ENCODE measurements around the gene CHST9.

CHST9 gene

GRCh38 chr18:27144672-27145071, 40.4 kb downstream of the CHST9 start:
- Histone ChIP-seq H3K36me3 (ENCODE audit: control insufficient read depth, low read length) (no peaks in the 10 kb centered on the region), H3K79me2 (ENCODE audit: control insufficient read depth, low read length) (no peaks in the 10 kb centered on the region), H3K27me3 (ENCODE audit: control insufficient read depth, low read length) (no peaks in the 10 kb centered on the region), H3K9me2 (replicated peaks; ENCODE audit: control insufficient read depth, low read length) (no peaks in the 10 kb centered on the region), H3K27ac (ENCODE audit: low read depth, low read length) (no peak overlapping the region), H3K9me3 (ENCODE audit: control insufficient read depth, insufficient read depth, low read length) (no peaks in the 10 kb centered on the region), H3K4me3 (ENCODE audit: low read length) (no peak overlapping the region), H3K4me1 (ENCODE audit: control insufficient read depth, low read length) (no peaks in the 10 kb centered on the region), H3K4me2 (ENCODE audit: low read length) (no peak overlapping the region), H4K20me1 (ENCODE audit: control insufficient read depth, insufficient read depth, low read depth, low read length) (no peaks in the 10 kb centered on the region), H3F3A (ENCODE audit: control insufficient read depth, insufficient read depth) (no peaks in the 10 kb centered on the region)
- TF ChIP-seq EZH2phosphoT487 (IDR thresholded peaks at IDR 0.05; ENCODE audit: borderline replicate concordance, low read length) (no peak), CTCF (IDR thresholded peaks at IDR 0.05; ENCODE audit: low read depth, low read length, poor library complexity, severe bottlenecking) (no peak)

DNA sequence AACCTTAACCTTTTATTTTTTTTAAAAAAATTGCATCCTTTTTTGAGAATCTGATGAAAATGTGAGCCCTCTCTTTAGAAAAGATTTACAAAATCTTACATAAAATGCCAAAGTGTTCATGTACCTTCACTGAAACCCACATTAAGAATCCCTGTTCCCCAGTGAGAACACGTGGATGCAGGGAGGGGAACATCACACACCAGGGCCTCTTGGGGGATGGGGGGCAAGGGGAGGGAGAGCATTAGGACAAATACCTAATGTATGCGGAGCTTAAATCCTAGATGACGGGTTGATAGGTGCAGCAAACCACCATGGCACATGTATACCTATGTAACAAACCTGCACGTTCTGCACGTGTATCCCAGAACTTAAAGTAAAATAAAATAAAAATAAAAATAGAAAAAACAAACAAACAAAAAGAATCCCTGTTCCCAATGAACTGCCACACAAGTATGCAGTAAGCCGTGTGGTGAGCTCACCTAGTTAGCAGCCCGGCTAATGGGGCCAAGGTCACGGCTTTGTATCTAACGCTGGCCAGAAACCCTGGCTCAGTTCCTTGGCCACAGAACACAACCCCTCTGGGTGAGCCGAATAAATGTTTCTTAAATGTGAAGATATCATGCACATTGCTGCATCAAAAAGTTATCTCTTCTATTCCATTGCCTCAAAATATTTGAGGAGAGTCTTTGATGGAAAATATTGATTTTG, 41.4 kb downstream of the CHST9 start:
- Histone ChIP-seq H3K27me3 (ENCODE audit: control insufficient read depth, low read length) (no peaks in the 10 kb centered on the region), H3K9me3 (ENCODE audit: control insufficient read depth, insufficient read depth, low read length) (no peaks in the 10 kb centered on the region), H4K20me1 (ENCODE audit: control insufficient read depth, insufficient read depth, low read depth, low read length) (no peaks in the 10 kb centered on the region), H3K4me1 (ENCODE audit: control insufficient read depth, low read length) (no peaks in the 10 kb centered on the region), H3K79me2 (ENCODE audit: control insufficient read depth, low read length) (no peaks in the 10 kb centered on the region), H3K36me3 (ENCODE audit: control insufficient read depth, low read length) (no peaks in the 10 kb centered on the region), H3K4me2 (ENCODE audit: low read length) (no peak overlapping the region), H3K27ac (ENCODE audit: low read depth, low read length) (no peak overlapping the region), H3K4me3 (ENCODE audit: low read length) (no peak overlapping the region), H3K9me2 (replicated peaks; ENCODE audit: control insufficient read depth, low read length) (no peaks in the 10 kb centered on the region), H3F3A (ENCODE audit: control insufficient read depth, insufficient read depth) (no peaks in the 10 kb centered on the region)
- no peak for TF ChIP-seq EZH2phosphoT487 (IDR thresholded peaks at IDR 0.05; ENCODE audit: borderline replicate concordance, low read length)
- no peak for TF ChIP-seq CTCF (IDR thresholded peaks at IDR 0.05; ENCODE audit: low read depth, low read length, poor library complexity, severe bottlenecking)

GRCh38 chr18:27142891-27143290, 42.2 kb downstream of the CHST9 start:
- H3K4me3 ChIP-seq (ENCODE audit: low read length): no peak overlapping the region
- no peaks in the 10 kb centered on the region for H3K9me3 ChIP-seq (ENCODE audit: control insufficient read depth, insufficient read depth, low read length)
- H3K79me2 ChIP-seq (ENCODE audit: control insufficient read depth, low read length): no peaks in the 10 kb centered on the region
- no peaks in the 10 kb centered on the region for H4K20me1 ChIP-seq (ENCODE audit: control insufficient read depth, insufficient read depth, low read depth, low read length)
- TF ChIP-seq CTCF (IDR thresholded peaks at IDR 0.05; ENCODE audit: low read depth, low read length, poor library complexity, severe bottlenecking): no peak
- TF ChIP-seq EZH2phosphoT487 (IDR thresholded peaks at IDR 0.05; ENCODE audit: borderline replicate concordance, low read length): no peak
- no peak overlapping the region for H3K4me2 ChIP-seq (ENCODE audit: low read length)
- no peaks in the 10 kb centered on the region for H3K9me2 ChIP-seq (replicated peaks; ENCODE audit: control insufficient read depth, low read length)
- H3K36me3 ChIP-seq (ENCODE audit: control insufficient read depth, low read length): no peaks in the 10 kb centered on the region
- H3K4me1 ChIP-seq (ENCODE audit: control insufficient read depth, low read length): no peaks in the 10 kb centered on the region
- no peaks in the 10 kb centered on the region for H3F3A ChIP-seq (ENCODE audit: control insufficient read depth, insufficient read depth)
- H3K27ac ChIP-seq (ENCODE audit: low read depth, low read length): no peak overlapping the region
- no peaks in the 10 kb centered on the region for H3K27me3 ChIP-seq (ENCODE audit: control insufficient read depth, low read length)

All from DOHH2 (cell line).